GM18505 (cell line): Measurements from ENCODE around the gene LRRC4B.
"Not testable (repeated sequence)": the region's sequence is repeated elsewhere in the genome, so short reads cannot be mapped to it uniquely, and the experiment has no call there.

Experiments
- ATAC-seq: cut with Tn5 transposase; IDR thresholded peaks from one replicate; pipeline ENCODE4 v1.9.1; 2021; ENCODE audit not compliant: unreplicated experiment
- POLR2A ChIP-seq: IDR thresholded peaks from 4 replicates; pipeline ENCODE4 v1.6.1; 2011; ENCODE audit warnings: borderline replicate concordance; ENCODE audit not compliant: insufficient read depth, insufficient read length; ENCODE audit errors: extremely low read depth

Gene LRRC4B

GRCh38 chr19:50542943-50543342 is 25.3 kb downstream of the LRRC4B start:
- TF ChIP-seq POLR2A: no peak

DNA sequence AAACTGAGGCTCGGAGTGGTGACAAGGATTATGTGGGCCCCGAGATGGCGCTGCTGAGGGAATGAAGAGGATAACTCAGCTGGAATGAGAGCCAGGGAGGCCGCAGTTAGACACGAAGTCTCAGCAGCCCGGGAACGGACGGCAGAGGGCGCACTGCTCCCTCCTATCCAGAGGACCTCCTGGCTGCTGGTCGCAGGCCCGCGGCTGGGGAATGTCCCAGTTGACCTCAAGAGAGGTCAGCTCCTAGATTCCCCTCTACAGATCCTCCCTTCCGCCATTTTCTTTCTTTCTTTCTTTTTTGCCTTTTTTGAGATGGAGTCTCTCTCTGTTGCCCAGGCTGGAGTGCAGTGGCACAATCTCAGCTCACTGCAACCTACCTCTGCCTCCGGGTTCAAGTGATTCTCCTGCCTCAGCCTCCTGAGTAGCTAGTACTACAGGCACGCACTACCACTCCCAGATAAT is 30.4 kb downstream of the LRRC4B start:
- ATAC-seq: no peak
- TF ChIP-seq POLR2A: no peak

More at GRCh38 chr19:50542943-50543342, 25.3 kb downstream of the LRRC4B start:
- no peak for ATAC-seq

DNA sequence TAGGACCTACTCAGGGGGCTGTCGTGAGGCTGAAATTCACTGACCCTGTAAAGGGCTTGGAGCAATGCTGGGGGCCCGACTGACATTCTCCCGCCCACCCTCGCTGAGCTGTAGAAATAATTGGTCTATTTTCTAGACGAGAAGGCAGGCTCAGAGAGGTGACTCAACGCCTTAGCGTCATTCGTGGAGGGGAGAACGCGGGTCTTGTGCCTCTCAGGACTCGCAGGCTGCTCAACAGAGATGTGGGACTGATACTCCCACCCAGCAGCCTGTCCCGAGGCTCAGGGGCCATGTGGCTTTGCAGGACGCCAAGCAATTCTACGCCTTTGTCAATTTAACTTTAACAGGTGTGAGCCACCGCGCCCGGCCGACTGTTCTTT is 30.9 kb downstream of the LRRC4B start:
- ATAC-seq: no peak
- TF ChIP-seq POLR2A: no peak

DNA sequence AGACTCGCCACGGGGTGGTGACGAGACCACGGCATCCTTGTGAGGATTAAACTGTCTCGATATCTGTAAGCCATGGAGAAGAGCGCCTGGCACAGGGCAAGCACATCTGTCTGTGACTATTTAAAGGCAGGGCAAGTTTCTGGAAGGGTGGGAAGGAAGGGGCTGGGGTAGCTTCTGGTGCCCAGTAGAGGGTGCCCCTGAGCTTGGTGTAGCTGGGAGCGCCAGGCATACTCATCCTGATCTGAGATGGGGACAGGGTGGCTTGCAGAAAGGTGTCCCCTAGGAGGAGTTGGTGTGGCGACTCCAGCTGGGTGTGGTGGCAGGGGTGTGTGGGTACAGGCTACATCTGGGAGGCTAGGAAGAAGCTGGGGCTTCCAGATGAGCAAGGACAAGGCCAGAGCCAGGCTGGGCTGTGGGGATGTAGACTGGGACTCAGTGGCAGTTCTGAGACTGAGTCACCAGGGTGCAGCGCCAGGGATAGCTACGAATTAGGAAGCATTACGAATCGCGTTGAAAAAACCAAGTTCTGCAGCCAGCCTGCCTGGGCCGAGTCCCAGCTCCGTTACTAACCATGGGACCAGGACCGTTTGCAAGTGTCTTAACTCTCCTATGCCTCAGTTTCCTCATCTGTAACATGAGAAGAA is 31.5 kb downstream of the LRRC4B start:
- TF ChIP-seq POLR2A: no peak
- no peak for ATAC-seq

GRCh38 chr19:50535672-50536187 is 32.5 kb downstream of the LRRC4B start:
- ATAC-seq: no peak
- no peak for TF ChIP-seq POLR2A

DNA sequence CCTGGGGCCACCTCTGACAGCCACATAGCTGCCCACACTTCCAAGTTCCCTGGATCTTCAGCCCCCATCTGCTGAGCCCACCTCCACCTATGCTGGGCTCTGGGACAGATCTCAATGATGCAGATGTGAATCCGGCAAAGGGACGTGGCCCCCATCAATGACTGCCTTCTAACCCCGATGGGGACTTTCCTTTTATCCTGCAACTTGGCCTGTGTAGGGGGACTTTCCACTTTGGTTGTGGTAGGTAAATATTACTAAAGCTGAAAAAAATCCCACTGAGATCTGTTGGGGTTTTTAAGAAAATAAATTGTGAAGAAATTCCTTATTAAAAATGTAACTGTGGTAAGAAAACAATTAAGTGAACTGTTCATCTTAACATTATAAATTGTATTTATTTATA is 33.8 kb downstream of the LRRC4B start:
- no peak for TF ChIP-seq POLR2A
- no peak for ATAC-seq

- no peak for TF ChIP-seq POLR2A
- no peak for ATAC-seq
Measured at GRCh38 chr19:50532952-50533351, 35.3 kb downstream of the LRRC4B start.

DNA sequence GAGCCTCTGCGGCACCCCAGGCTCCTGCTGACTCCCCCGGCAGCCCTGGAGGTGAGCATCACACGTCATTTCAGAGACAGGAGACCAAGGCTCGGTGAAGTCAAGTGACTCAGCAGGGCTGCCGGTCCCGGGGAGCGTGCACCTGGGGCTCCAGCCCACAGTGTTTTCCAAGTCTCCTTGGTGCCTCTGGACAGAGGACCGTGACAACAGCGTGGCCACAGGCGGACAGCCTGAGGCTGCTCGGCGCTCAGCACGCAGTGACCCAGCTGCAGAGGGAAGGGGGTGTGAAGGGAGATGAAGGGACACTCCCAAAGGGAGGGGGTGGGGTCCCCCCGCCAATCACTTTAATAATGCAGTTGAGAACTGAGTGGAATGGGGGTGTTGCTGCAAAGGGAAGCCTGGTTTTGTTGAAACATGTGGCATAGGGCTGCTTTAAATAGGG is 37.0 kb downstream of the LRRC4B start:
- TF ChIP-seq POLR2A: no peak
- ATAC-seq: no peak

- not testable (repeated sequence) for ATAC-seq
Measured at GRCh38 chr19:50528052-50528451, 40.2 kb downstream of the LRRC4B start.

DNA sequence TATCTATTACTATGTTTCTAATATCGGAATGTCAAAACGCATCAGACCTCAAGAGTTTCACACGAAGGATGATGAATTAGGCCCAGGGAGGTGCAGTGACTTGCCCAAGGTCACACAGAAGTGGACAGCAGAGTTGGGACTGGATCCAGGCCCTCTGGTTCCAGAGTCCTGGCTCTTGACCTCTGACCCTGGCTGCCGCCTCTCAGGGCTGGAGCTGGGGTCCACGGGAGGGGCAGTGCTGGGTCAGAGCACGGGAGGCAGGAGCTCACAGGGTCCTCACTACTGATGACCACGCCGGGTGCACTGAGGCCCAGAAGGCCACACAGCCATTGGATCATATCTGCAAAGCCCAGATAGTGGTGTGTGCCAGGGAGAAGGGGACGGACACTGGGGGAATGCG is 45.4 kb downstream of the LRRC4B start:
- ATAC-seq: no peak

GRCh38 chr19:50520822-50521465 is 47.3 kb downstream of the LRRC4B start:
- no peak for ATAC-seq
- TF ChIP-seq POLR2A: no peak

More for the DNA sequence above, 45.4 kb downstream of the LRRC4B start:
- TF ChIP-seq POLR2A: no peak

GRCh38 chr19:50519006-50519575 is 49.1 kb downstream of the LRRC4B start:
- TF ChIP-seq POLR2A: no peak
- no peak for ATAC-seq

- no peak for ATAC-seq
- TF ChIP-seq POLR2A: no peak
Measured at GRCh38 chr19:50518091-50519005, 49.9 kb downstream of the LRRC4B start.
